ENCODE data around the gene SGSH.
A peak's percentile ranks its signal among the peaks of the same experiment; 100 is the strongest.
"Not testable (repeated sequence)": the region's sequence is repeated elsewhere in the genome, so short reads cannot be mapped to it uniquely, and the experiment has no call there.

SGSH gene

DNA sequence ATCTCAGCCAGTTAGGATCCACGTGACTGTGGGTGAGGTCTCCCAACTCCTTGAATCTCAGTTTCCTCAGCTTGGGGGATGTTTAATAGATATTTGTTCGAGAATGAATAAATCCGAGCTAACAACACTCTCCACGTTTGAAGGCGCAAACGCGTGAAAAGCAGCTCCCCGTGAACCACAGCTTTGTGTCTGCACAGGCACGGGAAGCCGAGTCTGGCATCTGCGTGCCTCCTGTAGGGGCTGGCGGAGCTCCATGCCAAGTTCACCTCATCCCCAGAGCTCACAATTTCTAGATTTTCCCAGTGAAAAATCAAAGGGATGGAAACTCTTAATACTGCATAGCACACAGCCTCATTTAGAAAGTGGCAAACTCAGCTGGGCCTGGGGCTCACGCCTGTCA lies 14.3 kb downstream of the SGSH start:
- no peak for DNase-seq

DNA sequence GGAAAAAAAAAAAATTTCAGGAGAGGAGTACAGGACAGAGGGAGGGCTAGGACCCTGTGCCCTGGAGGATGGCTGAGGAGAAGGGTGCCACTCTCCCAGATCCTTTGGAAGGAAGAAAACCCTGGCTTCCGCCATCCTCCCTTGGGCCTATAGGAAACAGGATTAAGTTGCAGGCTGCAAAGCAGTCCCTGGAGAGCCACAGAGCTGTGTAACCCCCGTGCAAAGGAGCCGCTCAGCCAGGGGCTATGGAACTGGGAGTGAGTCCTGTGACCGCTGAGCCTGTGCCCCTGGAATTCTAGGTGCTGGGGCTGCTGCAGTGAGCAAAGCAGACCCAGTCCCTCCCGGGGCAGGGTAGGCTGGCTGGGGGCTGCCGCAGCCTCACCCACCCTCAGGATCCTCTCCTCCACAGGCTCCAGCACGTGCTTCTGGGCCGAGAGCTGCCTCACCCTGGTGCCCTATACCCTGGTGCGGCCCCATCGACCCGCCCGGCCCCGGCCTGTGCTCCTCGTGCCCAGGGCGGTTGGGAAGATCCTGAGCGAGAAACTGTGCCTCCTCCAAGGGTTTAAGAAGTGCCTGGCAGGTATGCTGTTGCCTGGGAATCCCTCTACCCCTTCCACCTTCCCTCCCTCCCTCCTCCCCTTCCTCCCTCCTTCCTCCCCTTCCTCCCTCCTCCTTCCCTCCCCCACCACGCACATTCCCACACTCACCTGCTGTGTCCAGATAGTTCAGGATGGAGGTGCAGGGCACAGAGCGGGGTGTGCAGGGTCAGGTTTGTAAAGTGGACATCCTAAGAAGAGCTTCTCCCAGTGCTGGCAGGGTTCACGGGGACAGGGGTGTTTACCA lies 15.3 kb downstream of the SGSH start:
- no peak for DNase-seq

- DNase-seq: no peak
These were observed 16.6 kb downstream of the SGSH start for GRCh38 chr17:80203471-80203963.

DNA sequence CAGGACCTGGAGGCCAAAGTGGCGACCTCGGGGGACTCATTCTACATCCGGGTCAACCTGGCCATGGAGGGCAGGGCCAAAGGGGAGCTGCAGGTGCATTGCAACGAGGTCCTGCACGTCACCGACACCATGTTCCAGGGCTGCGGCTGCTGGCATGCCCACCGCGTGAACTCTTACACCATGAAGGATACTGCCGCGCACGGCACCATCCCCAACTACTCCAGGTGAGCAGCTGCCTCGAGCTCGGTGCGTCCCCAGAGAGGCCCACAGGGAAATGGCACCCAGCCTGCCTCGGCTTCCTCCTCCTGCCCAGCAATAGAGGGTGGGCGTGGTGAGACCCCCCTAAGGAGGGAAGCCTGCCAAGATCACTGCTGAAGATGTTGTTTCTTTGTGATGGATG lies 17.9 kb downstream of the SGSH start:
- DNase-seq: no peak

GRCh38 chr17:80201446-80201845 lies 18.7 kb downstream of the SGSH start:
- DNase-seq: no peak

DNA sequence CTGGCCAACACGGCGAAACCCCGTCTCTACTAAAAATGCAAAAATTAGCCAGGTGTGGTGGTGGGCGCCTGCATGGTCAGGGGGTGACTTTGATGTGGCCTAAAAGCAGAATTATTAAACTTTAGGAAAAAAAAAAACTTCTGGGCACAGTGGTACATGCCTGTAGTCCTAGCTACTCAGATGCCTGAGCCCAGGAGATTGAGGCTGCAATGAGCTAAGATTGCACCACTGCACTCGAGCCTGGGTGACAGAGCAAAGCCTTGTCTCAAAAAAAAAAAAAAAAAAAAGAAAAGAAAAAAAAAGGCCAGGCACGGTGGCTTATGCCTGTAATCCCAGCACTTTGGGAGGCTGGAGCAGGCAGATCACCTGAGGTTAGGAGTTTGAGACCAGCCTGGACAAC lies 20.8 kb downstream of the SGSH start:
- DNase-seq: not testable (repeated sequence)

DNA sequence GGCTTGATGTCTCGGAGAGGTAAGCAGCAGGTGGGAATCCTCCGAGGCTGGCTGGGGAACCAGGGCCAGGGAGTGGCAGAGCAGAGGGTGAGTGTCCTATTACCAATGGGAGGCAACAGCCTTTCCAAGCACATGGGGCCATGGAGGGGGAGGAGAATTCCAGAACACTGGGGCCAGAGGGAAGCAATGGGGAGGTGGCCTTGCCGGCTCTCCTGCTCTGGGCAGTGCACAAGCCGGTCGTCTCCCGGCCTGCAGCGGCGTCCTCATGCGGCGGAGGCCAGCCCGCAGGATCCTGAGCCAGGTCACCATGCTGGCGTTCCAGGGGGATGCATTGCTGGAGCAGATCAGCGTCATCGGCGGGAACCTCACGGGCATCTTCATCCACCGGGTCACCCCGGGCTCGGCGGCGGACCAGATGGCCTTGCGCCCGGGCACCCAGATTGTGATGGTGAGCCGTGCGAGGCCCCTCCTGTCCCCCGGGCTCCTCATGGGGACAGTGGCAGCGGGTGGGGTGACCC lies 21.9 kb downstream of the SGSH start:
- DNase-seq: no peak

DNA sequence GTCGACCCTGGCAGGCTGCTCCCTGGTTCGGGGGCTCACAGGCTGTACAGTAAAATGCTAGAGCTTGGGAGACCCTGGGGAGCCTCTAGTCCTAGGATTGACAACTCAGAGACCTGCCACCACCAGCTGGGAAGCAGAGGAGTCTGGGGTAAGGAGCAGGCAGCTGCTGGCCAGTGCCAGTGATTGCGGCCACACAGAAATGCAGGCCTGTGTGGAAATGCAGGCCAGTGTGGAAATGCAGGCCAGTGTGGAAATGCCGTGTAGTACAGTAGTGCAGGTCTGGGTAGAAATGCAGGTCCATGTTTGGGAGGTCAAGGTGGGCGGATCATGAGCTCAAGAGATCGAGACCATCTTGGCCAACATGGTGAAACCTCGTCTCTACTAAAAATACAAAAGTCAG lies 23.5 kb downstream of the SGSH start:
- no peak for DNase-seq

- peak; percentile 47 for DNase-seq
These were observed 24.2 kb downstream of the SGSH start for GRCh38 chr17:80195671-80196529.

- DNase-seq: no peak
These were observed 25.0 kb downstream of the SGSH start for GRCh38 chr17:80195141-80195540.

DNA sequence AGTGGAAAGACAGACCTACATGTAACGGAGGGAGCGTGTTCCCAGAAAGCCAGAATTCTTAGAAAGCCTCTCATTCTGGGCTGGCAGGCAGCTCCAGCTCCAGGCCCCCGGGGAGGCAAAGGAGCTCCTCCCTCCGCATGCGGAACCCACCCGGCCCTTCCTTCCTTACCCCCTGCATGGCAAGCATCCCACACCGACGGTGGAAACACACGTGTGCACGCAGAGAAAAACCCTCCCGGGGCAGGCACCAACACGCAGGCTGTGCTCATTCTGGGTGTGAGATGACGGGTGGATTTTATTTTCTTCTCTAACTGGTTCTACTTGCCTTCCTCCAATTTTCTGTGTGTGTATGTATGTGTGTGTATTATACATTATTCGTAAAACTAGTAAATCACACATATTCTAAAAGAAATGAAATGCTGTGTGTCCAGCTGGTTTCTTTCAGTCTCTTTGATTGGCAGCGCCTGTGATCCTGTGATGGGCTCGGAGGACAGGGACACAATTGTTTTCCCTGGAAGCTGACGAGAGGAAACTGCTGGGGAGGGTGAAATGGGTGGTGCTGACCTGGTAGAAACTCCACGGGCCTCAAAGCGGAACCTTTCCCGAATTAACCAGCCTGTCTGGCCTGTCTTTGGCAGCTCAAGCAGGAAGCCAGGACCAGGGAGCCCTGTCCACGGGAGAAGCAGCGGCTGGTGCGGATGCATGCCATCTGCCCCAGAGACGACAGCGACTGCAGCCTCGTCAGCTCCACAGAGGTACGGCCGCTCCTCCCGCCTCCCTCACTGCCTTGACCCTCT lies 28.1 kb downstream of the SGSH start:
- no peak for DNase-seq

DNA sequence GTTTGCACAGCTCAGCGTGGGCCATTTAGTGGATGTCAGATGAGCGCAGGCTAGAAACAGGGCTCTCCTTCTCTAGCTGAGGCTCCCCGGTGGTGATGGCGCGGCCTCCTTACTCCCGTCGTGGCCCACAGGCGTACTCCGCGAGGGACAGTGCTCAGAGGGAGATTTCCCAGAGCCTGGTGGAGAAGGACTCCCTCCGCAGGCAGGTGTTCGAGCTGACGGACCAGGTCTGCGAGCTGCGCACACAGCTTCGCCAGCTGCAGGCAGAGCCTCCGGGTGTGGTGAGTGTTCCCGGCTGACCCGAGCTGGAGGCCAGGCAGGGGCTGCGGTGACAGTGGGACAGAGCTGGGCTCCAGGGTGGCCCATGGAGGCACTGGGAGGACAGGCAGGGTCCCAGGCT lies 28.9 kb downstream of the SGSH start:
- DNase-seq: no peak

- DNase-seq: no peak
These were observed 29.4 kb downstream of the SGSH start for GRCh38 chr17:80190716-80191115.

DNA sequence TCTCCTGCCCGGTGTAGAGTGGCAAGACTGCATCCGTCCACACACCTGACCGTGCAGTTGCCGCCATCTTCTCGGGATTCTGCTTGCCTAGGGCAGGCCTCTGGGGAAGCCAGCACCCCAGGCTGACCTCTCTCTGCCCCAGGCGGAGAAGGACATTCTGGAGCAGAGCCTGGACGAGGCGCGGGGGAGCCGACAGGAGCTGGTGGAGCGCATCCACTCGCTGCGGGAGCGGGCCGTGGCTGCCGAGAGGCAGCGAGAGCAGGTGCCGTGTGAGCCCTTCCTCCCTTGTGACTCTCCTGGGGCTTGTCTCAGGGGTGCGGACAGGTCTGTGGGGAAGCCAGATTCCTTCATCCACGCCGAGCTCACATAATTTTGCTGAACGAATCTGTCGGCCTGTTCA lies 30.5 kb downstream of the SGSH start:
- DNase-seq: no peak

DNA sequence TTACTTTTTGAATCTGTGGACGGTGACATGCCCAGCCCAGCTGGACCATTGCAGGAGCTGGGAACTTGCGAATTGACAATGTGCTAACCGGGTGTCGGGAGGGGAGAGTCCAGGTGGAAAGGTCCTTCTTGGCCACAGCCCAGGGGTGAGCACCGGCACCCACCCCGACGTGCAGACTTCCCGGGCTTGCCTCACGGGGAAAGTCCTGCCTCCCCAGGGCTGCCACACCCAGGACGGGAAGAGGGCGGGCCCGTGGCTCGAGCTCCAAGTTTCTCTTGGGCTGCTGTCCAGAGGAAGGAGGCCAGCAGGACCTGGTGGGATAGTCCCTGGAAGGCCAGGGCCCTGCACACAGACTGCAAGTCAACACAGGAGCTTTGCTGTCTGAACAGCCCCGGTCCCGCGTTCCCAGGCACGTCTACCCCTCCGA lies 32.6 kb downstream of the SGSH start:
- DNase-seq: no peak

DNA sequence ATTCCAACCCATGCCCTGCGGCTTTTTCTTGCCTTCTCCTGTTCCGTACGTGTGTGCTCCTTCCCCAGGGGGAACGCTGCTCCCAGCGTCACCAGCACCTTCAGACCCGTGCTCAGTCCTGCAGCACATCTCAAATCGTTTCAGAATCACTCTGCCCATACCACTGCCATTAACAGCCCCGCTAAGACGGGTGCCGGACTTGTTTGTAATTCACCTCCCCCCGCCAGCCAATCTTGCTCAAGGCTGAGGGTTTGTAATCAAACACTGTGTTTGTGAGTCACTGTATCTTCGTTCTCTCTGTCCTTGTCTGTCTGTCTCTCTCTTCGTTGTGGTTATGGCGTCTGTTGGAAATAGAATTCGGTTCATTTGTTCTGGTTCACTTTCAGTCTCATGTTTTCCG lies 33.0 kb downstream of the SGSH start:
- no peak for DNase-seq

GRCh38 chr17:80185968-80186367 lies 34.2 kb downstream of the SGSH start:
- no peak for DNase-seq

DNA sequence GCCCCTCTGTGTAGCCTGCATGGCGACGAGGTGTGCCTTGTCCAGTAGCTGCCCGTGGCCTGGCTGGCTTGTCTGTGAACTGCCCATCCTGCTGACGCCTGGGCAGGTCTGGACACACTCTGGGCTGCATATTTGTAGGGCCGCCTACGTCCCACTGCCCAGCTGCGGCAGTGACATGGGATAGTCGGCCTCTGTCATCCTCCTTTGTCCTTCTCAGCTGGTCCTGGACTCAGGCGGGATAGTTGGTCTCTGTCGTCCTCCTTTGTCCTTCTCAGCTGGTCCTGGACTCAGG lies 35.8 kb downstream of the SGSH start:
- no peak for DNase-seq

DNA sequence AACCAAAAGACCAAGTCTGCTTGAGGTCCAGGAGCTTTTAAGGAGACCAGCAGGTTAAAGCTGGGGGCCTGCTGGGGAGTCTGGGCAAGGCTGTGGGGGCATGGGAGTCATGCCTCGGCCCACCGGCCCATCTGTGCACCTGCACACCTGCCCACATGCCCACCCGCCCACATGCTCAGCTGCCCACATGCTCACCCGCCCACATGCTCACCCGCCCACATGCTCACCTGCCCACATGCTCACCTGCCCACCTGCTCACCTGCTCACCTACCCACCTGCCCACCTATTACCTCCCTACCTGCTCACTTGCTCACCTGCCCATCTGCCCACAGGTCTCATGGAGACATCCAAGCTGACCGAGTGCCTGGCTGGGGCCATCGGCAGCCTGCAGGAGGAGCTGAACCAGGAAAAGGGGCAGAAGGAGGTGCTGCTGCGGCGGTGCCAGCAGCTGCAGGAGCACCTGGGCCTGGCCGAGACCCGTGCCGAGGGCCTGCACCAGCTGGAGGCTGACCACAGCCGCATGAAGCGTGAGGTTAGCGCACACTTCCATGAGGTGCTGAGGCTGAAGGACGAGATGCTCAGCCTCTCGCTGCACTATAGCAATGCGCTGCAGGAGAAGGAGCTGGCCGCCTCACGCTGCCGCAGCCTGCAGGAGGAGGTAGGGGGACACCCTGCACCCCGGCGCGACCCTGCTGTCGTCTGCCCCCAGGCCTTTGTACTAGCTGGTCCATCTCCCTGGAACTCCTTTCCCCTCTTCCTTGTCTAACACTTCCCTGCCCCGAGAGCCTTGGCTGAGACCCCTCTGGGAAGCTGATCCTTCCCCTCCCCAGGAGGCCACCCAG lies 36.3 kb downstream of the SGSH start:
- DNase-seq: no peak

GRCh38 chr17:80182845-80183223 lies 37.3 kb downstream of the SGSH start:
- DNase-seq: no peak

DNA sequence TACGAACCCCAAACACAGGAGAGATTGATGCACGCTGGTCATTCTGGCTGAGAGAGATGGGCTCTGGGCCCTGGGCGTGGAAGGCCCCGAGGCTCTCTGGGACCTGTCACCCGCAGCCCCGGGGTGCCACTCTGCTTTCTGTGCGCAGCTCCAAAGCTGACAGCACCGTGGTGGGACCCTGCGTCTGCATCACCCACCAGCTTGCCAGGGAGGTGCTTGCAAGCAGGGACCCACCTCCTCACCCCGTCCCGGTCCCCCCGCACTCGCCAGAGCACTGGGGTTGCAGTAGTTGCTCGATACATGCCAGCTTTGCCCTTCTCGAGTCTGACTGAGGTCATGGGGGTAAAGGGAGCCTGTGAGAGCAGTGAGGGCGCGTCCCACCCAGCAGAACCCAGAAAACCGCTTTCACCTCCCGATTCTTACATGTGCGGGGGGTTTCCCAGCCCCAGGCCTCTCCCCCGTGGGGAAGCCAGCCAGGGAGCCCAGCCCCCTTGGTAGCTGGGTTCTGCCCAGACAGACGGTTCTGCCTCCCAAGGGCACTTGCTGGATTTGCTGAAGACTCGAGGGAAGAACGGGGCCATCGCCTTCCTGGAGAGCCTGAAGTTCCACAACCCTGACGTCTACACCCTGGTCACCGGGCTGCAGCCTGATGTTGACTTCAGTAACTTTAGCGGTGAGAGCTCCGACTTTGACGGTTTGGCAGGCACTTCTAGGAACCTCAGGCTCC lies 37.9 kb downstream of the SGSH start:
- DNase-seq: no peak

GRCh38 chr17:80181431-80181830 lies 38.7 kb downstream of the SGSH start:
- DNase-seq: no peak
